Measurements from ENCODE around the gene SLC27A4. TPM values are rescaled to one million over a fixed set of nuclear protein-coding genes. Genes with fewer than 3 reads are reported as not detected.
"Not testable (repeated sequence)": the region's sequence is repeated elsewhere in the genome, so short reads cannot be mapped to it uniquely, and the experiment has no call there.

SLC27A4 gene
- total RNA-seq, 3 donors from 2014 or later: 36.5 to 46.8 (median 39.9) TPM

GRCh38 chr9:128333451-128333869 is 6.9 kb upstream of the SLC27A4 start:
- ATAC-seq (no peak), DNase-seq (no peak)
- H3K4me1 ChIP-seq (ENCODE audit: low read depth): no peaks in the 10 kb centered on the region
- no peak overlapping the region for H3K4me3 ChIP-seq
- H3K9me3 ChIP-seq: no peaks in the 10 kb centered on the region
- TF ChIP-seq, protein P1, sequence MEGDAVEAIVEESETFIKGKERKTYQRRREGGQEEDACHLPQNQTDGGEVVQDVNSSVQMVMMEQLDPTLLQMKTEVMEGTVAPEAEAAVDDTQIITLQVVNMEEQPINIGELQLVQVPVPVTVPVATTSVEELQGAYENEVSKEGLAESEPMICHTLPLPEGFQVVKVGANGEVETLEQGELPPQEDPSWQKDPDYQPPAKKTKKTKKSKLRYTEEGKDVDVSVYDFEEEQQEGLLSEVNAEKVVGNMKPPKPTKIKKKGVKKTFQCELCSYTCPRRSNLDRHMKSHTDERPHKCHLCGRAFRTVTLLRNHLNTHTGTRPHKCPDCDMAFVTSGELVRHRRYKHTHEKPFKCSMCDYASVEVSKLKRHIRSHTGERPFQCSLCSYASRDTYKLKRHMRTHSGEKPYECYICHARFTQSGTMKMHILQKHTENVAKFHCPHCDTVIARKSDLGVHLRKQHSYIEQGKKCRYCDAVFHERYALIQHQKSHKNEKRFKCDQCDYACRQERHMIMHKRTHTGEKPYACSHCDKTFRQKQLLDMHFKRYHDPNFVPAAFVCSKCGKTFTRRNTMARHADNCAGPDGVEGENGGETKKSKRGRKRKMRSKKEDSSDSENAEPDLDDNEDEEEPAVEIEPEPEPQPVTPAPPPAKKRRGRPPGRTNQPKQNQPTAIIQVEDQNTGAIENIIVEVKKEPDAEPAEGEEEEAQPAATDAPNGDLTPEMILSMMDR (IDR thresholded peaks at IDR 0.05): no peak
- H3K36me3 ChIP-seq (ENCODE audit: low read depth): no peaks in the 10 kb centered on the region
- intact Hi-C loops (cut with DNase I, micrococcal nuclease): no loop called here

- H3K4me1 ChIP-seq (ENCODE audit: low read depth): no peaks in the 10 kb centered on the region
- no peak for DNase-seq
- intact Hi-C loops (cut with DNase I, micrococcal nuclease): no loop called here
- TF ChIP-seq, protein P1 (IDR thresholded peaks at IDR 0.05): no peak
- H3K36me3 ChIP-seq (ENCODE audit: low read depth): no peaks in the 10 kb centered on the region
- no peak overlapping the region for H3K4me3 ChIP-seq
- H3K9me3 ChIP-seq: no peaks in the 10 kb centered on the region
- no peak for ATAC-seq
Measured at GRCh38 chr9:128335161-128335560, 5.2 kb upstream of the SLC27A4 start.

DNA sequence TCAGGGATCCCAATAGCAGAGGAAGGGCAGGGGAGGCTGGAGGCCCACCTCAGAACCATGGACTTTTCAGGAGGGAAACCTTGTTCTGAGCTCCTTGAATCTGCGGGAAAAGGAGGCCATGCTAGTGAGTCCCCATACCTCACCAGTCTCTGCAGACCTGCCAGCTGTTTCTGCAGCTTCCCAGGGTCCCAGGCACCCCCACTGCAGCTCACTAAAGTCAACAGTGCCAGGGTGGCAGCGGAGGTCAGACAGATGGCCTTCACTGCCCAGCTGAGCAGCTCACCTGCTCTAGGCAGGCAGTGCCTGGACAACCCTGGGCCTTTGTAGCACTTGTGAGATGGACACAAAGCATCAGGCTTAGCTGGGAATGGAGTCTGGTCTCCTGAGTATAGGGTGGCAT is 4.4 kb upstream of the SLC27A4 start:
- no peak for DNase-seq
- ATAC-seq: no peak
- intact Hi-C loops (cut with DNase I, micrococcal nuclease): no loop called here
- Histone ChIP-seq H3K9me3 (no peaks in the 10 kb centered on the region), H3K4me3 (no peak overlapping the region), H3K4me1 (ENCODE audit: low read depth) (no peaks in the 10 kb centered on the region), H3K36me3 (ENCODE audit: low read depth) (no peaks in the 10 kb centered on the region)
- TF ChIP-seq, protein P1 (IDR thresholded peaks at IDR 0.05): no peak

DNA sequence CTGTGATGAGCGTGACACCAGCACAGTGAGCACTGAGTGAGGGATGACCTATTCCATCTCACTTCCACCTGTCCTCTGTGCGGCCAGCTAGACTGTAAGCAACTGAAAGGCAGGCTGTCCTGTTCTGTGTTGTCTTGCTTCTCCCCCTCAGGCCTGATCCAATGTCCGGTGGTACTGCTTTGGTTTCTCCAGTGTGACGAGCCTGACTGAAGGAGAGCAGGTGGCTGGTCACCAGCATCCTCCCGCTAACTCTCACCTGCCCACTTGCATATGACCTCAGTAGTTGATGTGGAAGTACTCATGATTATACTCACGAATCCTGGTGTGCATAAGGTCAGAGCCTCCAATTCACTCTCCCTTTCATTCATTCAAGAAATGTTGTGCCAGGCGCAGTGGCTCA is 2.4 kb upstream of the SLC27A4 start:
- Histone ChIP-seq H3K4me1 (ENCODE audit: low read depth) (no peaks in the 10 kb centered on the region), H3K9me3 (no peaks in the 10 kb centered on the region), H3K36me3 (ENCODE audit: low read depth) (no peaks in the 10 kb centered on the region), H3K4me3 (no peak overlapping the region)
- TF ChIP-seq, protein P1 (IDR thresholded peaks at IDR 0.05): no peak
- ATAC-seq: no peak
- no peak for DNase-seq
- intact Hi-C loops (cut with DNase I, micrococcal nuclease): no loop called here

DNA sequence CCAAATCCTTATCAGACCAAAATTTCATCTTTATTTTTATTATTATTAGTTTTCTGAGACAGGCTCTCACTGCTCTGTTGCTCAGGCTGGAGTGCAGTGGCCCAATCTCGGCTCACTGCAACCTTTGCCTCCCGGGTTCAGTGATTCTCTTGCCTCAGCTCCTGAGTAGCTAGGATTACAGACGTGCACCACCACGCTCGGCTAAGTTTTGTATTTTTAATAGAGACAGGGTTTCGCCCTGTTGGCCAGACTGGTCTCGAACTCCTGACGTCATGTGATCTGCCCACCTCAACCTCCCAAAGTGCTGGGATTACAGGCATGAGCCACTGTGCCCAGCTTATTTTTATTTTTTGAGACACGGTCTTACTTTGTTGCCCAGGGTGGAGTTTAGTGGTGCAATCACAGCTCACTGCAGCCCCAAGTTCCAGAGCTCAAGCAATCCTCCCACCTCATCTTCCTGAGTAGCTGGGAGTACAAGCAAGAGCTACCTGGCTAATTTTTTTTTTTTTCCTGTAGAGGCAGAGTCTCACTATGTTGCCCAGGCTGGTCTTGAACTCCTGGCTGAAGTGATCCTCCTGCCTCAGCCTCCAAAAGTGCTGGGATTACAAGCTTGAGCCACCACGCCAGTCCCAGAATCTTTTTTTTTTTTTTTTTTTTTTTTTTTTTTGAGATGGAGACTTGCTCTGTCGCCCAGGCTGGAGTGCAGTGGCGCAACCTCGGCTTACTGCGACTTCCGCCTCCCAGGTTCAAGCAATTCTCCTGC is 1.3 kb upstream of the SLC27A4 start:
- H3K9me3 ChIP-seq; DNase-seq; ATAC-seq; H3K36me3 ChIP-seq (ENCODE audit: low read depth); intact Hi-C loops (cut with DNase I, micrococcal nuclease); H3K4me1 ChIP-seq (ENCODE audit: low read depth); H3K4me3 ChIP-seq: not testable (repeated sequence)

GRCh38 chr9:128340691-128341434 is 536 bp downstream of the SLC27A4 start:
- H3K4me3 ChIP-seq: peak overlapping the region; percentile 68
- TF ChIP-seq, protein P1 (IDR thresholded peaks at IDR 0.05): no peak
- H3K36me3 ChIP-seq (ENCODE audit: low read depth): no peaks in the 10 kb centered on the region
- peak in 1 of 3 donors; percentile 30 for DNase-seq
- intact Hi-C loops (cut with DNase I, micrococcal nuclease): no loop called here
- peak; percentile 34 for ATAC-seq
- no peaks in the 10 kb centered on the region for H3K9me3 ChIP-seq
- no peaks in the 10 kb centered on the region for H3K4me1 ChIP-seq (ENCODE audit: low read depth)

Measured in mucosa of descending colon (tissue), 3 donors.